ENCODE data around the gene SMIM29. TPM values are rescaled to one million over a fixed set of nuclear protein-coding genes. Genes with fewer than 3 reads are reported as not detected.
A peak's percentile ranks its signal among the peaks of the same experiment; 100 is the strongest.

Gene SMIM29
- total RNA-seq, 1 donor from 2014 or later: 5.3 TPM

- DNase-seq (ENCODE audit: low spot score, unreplicated experiment): no peak
- Mint-ChIP-seq H3K27me3 (no peaks in the 10 kb centered on the region), H3K36me3 (ENCODE audit: insufficient read depth) (peaks cover 21% of the 10 kb centered on the region), H3K9me3 (ENCODE audit: low read depth) (no peaks in the 10 kb centered on the region), H3K27ac (peak overlapping the region; percentile 84), H3K4me3 (ENCODE audit: low read depth) (no peak overlapping the region), H3K4me1 (ENCODE audit: low read depth) (peaks cover 11% of the 10 kb centered on the region)
- peak; percentile 40 for TF ChIP-seq CTCF (IDR thresholded peaks at IDR 0.05; ENCODE audit: unreplicated experiment)
These were observed 4.6 kb downstream of the SMIM29 start for GRCh38 chr6:34243901-34244884.

- H3K9me3 Mint-ChIP-seq (ENCODE audit: low read depth): no peaks in the 10 kb centered on the region
- peak overlapping the region; percentile 41 for H3K27ac Mint-ChIP-seq
- H3K4me3 Mint-ChIP-seq (ENCODE audit: low read depth): no peak overlapping the region
- no peak for TF ChIP-seq CTCF (IDR thresholded peaks at IDR 0.05; ENCODE audit: unreplicated experiment)
- H3K27me3 Mint-ChIP-seq: no peaks in the 10 kb centered on the region
- H3K4me1 Mint-ChIP-seq (ENCODE audit: low read depth): peaks cover 16% of the 10 kb centered on the region
- peaks cover 24% of the 10 kb centered on the region for H3K36me3 Mint-ChIP-seq (ENCODE audit: insufficient read depth)
- DNase-seq (ENCODE audit: low spot score, unreplicated experiment): no peak
These were observed 5.6 kb downstream of the SMIM29 start for GRCh38 chr6:34243131-34243771.

GRCh38 chr6:34242252-34243130 lies 6.3 kb downstream of the SMIM29 start:
- no peak for DNase-seq (ENCODE audit: low spot score, unreplicated experiment)
- TF ChIP-seq CTCF (IDR thresholded peaks at IDR 0.05; ENCODE audit: unreplicated experiment): no peak
- Mint-ChIP-seq H3K27me3 (no peaks in the 10 kb centered on the region), H3K4me3 (ENCODE audit: low read depth) (no peak overlapping the region), H3K36me3 (ENCODE audit: insufficient read depth) (peaks cover 25% of the 10 kb centered on the region), H3K27ac (peak overlapping the region; percentile 73), H3K4me1 (ENCODE audit: low read depth) (peaks cover 16% of the 10 kb centered on the region), H3K9me3 (ENCODE audit: low read depth) (no peaks in the 10 kb centered on the region)

GRCh38 chr6:34241351-34242215 lies 7.2 kb downstream of the SMIM29 start:
- Mint-ChIP-seq H3K36me3 (ENCODE audit: insufficient read depth) (peaks cover 25% of the 10 kb centered on the region), H3K4me3 (ENCODE audit: low read depth) (no peak overlapping the region), H3K4me1 (ENCODE audit: low read depth) (peaks cover 16% of the 10 kb centered on the region), H3K27me3 (no peaks in the 10 kb centered on the region), H3K9me3 (ENCODE audit: low read depth) (no peaks in the 10 kb centered on the region), H3K27ac (no peak overlapping the region)
- TF ChIP-seq CTCF (IDR thresholded peaks at IDR 0.05; ENCODE audit: unreplicated experiment): no peak
- no peak for DNase-seq (ENCODE audit: low spot score, unreplicated experiment)

All from progenitor cell of endocrine pancreas (in vitro differentiated cells).